ENCODE data around the gene ABRACL. TPM values are rescaled to one million over a fixed set of nuclear protein-coding genes. Genes with fewer than 3 reads are reported as not detected.

Gene ABRACL
- total RNA-seq, 1 experiment from 2014 or later = 123 TPM

GRCh38 chr6:139037490-139037889 lies 8.9 kb downstream of the ABRACL start:
- H4K20me1 ChIP-seq (ENCODE audit: control insufficient read depth, insufficient read depth, insufficient read length) = no peaks in the 10 kb centered on the region
- WGBS (ENCODE audit: extremely low coverage, insufficient read length, low lambda C conversion rate) = no CpG with 5 or more reads among the region's 5 CpGs
- H2BK120ac ChIP-seq (ENCODE audit: low read depth, low read length, poor library complexity, severe bottlenecking) = no peak overlapping the region
- no peak overlapping the region for H2BK15ac ChIP-seq (ENCODE audit: low read depth, low read length)
- no peak for DNase-seq
- no peaks in the 10 kb centered on the region for H3K9me3 ChIP-seq (ENCODE audit: control insufficient read depth, low read depth, low read length)
- Mint-ChIP-seq H3K4me1 (peaks cover 13 to 16% of the 10 kb centered on the region in 2 experiments), H3K27ac (peak overlapping the region in 1 of 3 experiments; percentile 59; a peak in 1 of 7 replicates), H3K27me3 (ENCODE audit: low read depth) (no peaks in the 10 kb centered on the region), H3K4me3 (no peak overlapping the region), H3K9me3 (no peaks in the 10 kb centered on the region), H3K36me3 (ENCODE audit: insufficient read depth in 1 of 3, low read depth in 3 of 3) (peaks cover 46 to 73% (median 67%) of the 10 kb centered on the region in 3 experiments)
- H2BK5ac ChIP-seq (ENCODE audit: insufficient read length, low read length) = no peak overlapping the region
- no peak overlapping the region for H3K4me2 ChIP-seq (ENCODE audit: insufficient read depth, insufficient read length, low read length)
- H3T11ph ChIP-seq (ENCODE audit: low read length) = no peak overlapping the region
- no peak overlapping the region for H2AFZ ChIP-seq (ENCODE audit: low read length)
- TF ChIP-seq CTCF (conservative IDR thresholded peaks at IDR 0.05) = no peak
- H3K79me1 ChIP-seq (ENCODE audit: insufficient read depth, low read depth, low read length, poor library complexity, severe bottlenecking) = peaks cover 3% of the 10 kb centered on the region
- no peaks in the 10 kb centered on the region for H3K23me2 ChIP-seq (ENCODE audit: insufficient read length, low read depth, low read length, poor library complexity, severe bottlenecking)
- H3K4me1 ChIP-seq (ENCODE audit: insufficient read depth, low read length) = peaks cover 11% of the 10 kb centered on the region; the same call in 1 of the 2 replicates
- no peak overlapping the region for H2BK12ac ChIP-seq (ENCODE audit: insufficient read length, low read depth, low read length)
- H3K4ac ChIP-seq (ENCODE audit: low read depth, low read length) = no peak overlapping the region
- H3K18ac ChIP-seq (ENCODE audit: insufficient read length, low read depth, low read length) = no peak overlapping the region
- no peak overlapping the region for H2AK5ac ChIP-seq (ENCODE audit: insufficient read length, low read length)
- peaks cover 4% of the 10 kb centered on the region; the same call in 1 of the 2 replicates for H3K79me2 ChIP-seq (ENCODE audit: insufficient read depth, low read length)
- no peaks in the 10 kb centered on the region for H3K27me3 ChIP-seq (ENCODE audit: insufficient read depth, low read length)
- no peak overlapping the region for H3K9ac ChIP-seq (ENCODE audit: extremely low read depth, insufficient read length, low read length)
- H2BK20ac ChIP-seq (ENCODE audit: low read depth, low read length, poor library complexity, severe bottlenecking) = no peak overlapping the region
- no peak overlapping the region for H4K91ac ChIP-seq (ENCODE audit: insufficient read length, low read depth, low read length)
- no peak overlapping the region for H3K56ac ChIP-seq (ENCODE audit: insufficient read length, low read depth, low read length)
- H4K8ac ChIP-seq (replicated peaks; ENCODE audit: insufficient read length, low read depth, low read length) = no peak overlapping the region
- H3K27ac ChIP-seq (ENCODE audit: insufficient read length, low read depth, low read length) = no peak overlapping the region
- no peak overlapping the region for H4K5ac ChIP-seq (ENCODE audit: insufficient read length, low read depth, low read length)
- H3K23ac ChIP-seq (ENCODE audit: insufficient read length, low read depth, low read length) = no peak overlapping the region
- H3K14ac ChIP-seq (ENCODE audit: insufficient read depth, low read length) = no peak overlapping the region
